Measurements from ENCODE around the gene MAP2K6.
A peak's percentile ranks its signal among the peaks of the same experiment; 100 is the strongest.

Gene MAP2K6

GRCh38 chr17:69534235-69534621 is 119.7 kb downstream of the MAP2K6 start:
- no peak for DNase-seq (ENCODE audit: low read depth, low spot score)

GRCh38 chr17:69535016-69535570 is 120.6 kb downstream of the MAP2K6 start:
- no peak for DNase-seq (ENCODE audit: low read depth, low spot score)

GRCh38 chr17:69538795-69539194 is 124.3 kb downstream of the MAP2K6 start:
- no peak for DNase-seq (ENCODE audit: low read depth, low spot score)

- no peak for DNase-seq (ENCODE audit: low read depth, low spot score)
These were observed 124.8 kb downstream of the MAP2K6 start for GRCh38 chr17:69539274-69539673.

- no peak for DNase-seq (ENCODE audit: low read depth, low spot score)
These were observed 125.4 kb downstream of the MAP2K6 start for GRCh38 chr17:69539781-69540319.

- no peak for DNase-seq (ENCODE audit: low read depth, low spot score)
These were observed 125.9 kb downstream of the MAP2K6 start for GRCh38 chr17:69540356-69540755.

- no peak for DNase-seq (ENCODE audit: low read depth, low spot score)
These were observed 132.7 kb downstream of the MAP2K6 start for GRCh38 chr17:69547230-69547629.

GRCh38 chr17:69547947-69548346 is 133.4 kb downstream of the MAP2K6 start:
- DNase-seq (ENCODE audit: low read depth, low spot score): no peak

GRCh38 chr17:69551212-69552010 is 136.9 kb downstream of the MAP2K6 start:
- DNase-seq (ENCODE audit: low read depth, low spot score): no peak

GRCh38 chr17:69552986-69553667 is 138.6 kb downstream of the MAP2K6 start:
- no peak for DNase-seq (ENCODE audit: low read depth, low spot score)

GRCh38 chr17:69555056-69555455 is 140.6 kb downstream of the MAP2K6 start:
- DNase-seq (ENCODE audit: low read depth, low spot score): no peak

- no peak for DNase-seq (ENCODE audit: low read depth, low spot score)
These were observed 142.8 kb downstream of the MAP2K6 start for GRCh38 chr17:69557339-69557738.

- no peak for DNase-seq (ENCODE audit: low read depth, low spot score)
These were observed 144.3 kb downstream of the MAP2K6 start for GRCh38 chr17:69558796-69559195.

GRCh38 chr17:69560987-69561441 is 146.5 kb downstream of the MAP2K6 start:
- DNase-seq (ENCODE audit: low read depth, low spot score): peak; percentile 14

GRCh38 chr17:69561462-69561861 is 147.0 kb downstream of the MAP2K6 start:
- no peak for DNase-seq (ENCODE audit: low read depth, low spot score)

- no peak for DNase-seq (ENCODE audit: low read depth, low spot score)
These were observed 150.9 kb downstream of the MAP2K6 start for GRCh38 chr17:69565447-69565846.

- DNase-seq (ENCODE audit: low read depth, low spot score): no peak
These were observed 152.6 kb downstream of the MAP2K6 start for GRCh38 chr17:69567130-69567529.

- DNase-seq (ENCODE audit: low read depth, low spot score): no peak
These were observed 158.2 kb downstream of the MAP2K6 start for GRCh38 chr17:69572747-69573146.

GRCh38 chr17:69573396-69573795 is 158.9 kb downstream of the MAP2K6 start:
- no peak for DNase-seq (ENCODE audit: low read depth, low spot score)

- DNase-seq (ENCODE audit: low read depth, low spot score): no peak
These were observed 160.0 kb downstream of the MAP2K6 start for GRCh38 chr17:69574257-69575197.

GRCh38 chr17:69575346-69575761 is 160.9 kb downstream of the MAP2K6 start:
- DNase-seq (ENCODE audit: low read depth, low spot score): no peak
